Pulmonary artery endothelial cell (primary cell): Measurements from ENCODE around the gene CD247. TPM values are rescaled to one million over a fixed set of nuclear protein-coding genes. Genes with fewer than 3 reads are reported as not detected.

Experiments
- DNase-seq: peaks from one replicate; pipeline ENCODE4 v3.0.0-alpha.2; 2011; ENCODE audit warnings: low read depth, low spot score
- total RNA-seq: library from RNA; depleted of rRNA; stranded (reverse); fragments of >200 nt; gene quantifications from 2 replicates; pipeline ENCODE4 v1.2.3, GENCODE V29; 2014

CD247 gene
- total RNA-seq, 1 donor from 2014 or later = 0.33 TPM

DNA sequence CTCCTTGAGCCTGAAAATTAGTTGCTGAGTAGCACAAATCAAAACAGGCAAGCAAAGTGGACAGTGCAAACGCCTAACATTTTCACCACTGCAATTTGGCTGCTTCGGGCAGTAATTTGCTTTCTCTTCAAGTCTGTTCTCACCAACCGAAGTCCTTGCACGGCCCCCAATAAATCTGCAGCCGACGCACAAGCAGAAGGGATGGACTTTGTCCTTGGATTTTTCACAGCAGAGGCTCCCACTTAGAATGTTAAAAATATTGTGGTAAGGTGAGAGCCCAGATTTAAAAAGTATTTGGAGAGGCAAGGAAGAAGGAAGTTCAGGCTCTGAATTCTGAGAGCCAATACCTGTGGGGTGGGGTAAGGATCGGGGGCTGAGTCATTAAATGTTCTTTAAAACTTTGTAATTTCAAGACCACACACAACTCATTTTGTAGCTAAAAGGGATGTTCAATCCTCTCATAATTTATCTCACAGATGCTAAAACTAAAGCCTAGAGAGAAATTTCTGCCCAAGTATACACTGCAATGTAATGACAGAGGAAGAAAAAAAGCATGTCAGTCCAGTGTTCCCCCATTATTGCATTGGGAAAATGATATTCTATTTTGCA, 6.2 kb downstream of the CD247 start:
- DNase-seq = no peak

DNA sequence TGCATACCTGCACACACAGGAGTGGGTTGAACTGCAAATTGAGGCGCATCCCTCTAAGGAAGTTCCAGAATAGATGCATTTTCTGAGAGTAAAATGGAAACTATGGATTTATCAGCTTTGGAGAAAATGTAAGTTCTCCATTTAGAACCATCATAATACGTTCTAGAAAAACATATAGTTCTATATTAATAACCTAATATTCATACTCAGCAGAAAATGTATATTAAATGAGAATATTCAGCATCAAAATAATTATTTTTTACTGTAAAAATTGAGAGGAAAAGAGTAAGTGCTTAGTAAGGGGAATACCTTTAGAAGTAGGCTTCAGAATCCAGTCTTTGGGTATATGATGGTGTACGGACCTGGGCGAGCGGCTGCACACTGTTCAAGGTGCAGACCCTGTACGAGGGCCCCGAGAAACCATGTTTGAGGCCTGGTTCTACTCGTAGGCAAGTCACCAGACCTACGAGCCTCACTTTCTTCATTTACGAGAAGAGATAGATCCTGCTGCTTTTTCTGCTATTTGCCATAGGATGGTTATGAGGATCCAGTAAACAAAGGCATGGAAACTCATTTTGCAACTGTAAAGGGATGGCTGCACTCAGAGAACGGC, 6.8 kb downstream of the CD247 start:
- no peak for DNase-seq

DNA sequence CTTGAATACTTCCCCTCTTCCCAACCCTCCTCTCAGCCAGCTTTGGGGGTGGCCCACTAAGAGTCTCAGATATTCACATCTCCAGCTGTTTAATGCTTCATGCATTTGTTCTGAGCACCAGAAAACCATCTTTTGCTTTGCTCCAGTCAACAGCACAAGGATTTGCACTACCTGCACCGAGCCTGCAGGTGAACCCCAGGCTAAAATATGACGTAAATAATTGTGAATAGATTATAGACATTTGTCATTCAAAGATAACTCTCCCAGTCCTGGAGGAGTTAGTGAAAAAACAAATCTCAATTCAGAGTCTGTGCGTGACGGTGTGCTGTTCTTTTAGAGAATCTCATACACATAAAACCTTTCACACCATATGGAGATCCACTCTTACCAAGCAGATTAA, 7.4 kb downstream of the CD247 start:
- DNase-seq = no peak

DNA sequence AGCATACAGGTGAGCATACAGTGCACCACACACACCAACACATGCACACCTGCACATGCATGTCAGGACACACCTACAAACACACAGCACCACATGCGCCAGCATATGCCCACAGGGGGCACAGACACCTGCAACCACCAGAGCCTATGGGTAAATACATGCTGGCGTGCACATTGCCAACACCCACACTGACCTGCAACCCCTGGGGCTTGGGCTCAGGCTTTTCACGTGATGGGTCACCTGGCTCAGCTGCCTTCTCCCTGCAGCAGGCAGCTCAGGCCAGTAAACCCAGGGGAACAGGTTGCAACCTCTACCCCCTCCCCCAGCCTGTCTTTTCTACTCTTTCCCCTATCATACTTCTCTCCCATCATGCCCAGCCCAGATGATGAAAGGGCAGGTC, 8.1 kb downstream of the CD247 start:
- DNase-seq = no peak

DNA sequence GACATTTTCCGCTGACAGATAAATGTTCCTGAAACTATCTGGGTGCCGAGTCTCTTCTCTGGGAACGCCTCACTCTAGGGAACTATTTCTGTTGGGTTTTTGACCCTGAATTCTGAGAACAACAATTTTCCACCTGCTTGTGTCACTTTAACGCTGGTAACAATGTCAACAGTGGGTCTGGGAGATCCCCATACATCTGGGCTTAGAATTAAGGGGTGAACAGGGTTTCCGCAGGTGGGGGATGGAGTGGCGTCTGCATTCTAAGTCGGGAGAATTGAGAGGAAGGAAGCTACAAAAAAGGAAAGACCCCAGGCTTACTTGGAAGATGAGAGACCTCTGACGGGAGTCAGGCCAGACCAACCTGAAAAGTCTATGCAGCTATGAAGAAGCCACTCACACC, 8.7 kb downstream of the CD247 start:
- no peak for DNase-seq

DNA sequence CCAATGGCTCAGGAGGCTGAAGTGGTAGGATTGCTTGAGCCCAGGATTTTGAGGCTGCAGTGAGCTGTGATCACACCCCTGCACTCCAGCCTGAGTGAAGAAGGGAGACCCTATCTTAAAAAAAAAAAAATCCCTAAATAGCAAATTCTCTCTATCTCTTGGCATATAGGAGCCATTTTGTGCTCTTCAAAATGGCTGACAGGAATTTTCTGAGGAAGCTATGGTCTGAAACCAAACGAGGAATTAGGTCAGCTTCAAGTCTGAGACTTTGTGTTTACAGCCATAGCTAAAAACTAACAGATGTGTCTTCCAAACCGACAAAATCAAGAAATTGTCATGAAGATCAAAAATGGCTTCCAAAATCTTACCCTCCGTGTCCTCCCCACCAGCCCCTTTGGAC, 10.6 kb downstream of the CD247 start:
- DNase-seq = no peak

DNA sequence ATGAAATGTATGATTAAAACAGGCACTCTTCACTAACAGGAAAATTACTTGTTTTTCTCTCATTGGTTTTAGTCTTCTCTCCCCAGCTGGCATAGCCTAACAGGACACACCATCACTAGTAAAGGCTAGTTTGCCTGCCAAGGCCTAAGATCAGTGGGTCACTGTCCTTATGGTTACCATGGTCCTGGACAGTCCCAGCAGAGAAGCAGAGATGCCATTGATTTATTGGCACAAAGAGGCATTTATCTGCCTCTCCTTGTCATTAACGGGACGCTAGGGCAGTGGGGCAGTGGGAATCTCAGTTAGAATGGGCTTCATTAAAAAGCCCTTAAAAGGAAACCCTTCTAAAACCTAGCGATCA, 13.9 kb downstream of the CD247 start:
- DNase-seq = no peak

DNA sequence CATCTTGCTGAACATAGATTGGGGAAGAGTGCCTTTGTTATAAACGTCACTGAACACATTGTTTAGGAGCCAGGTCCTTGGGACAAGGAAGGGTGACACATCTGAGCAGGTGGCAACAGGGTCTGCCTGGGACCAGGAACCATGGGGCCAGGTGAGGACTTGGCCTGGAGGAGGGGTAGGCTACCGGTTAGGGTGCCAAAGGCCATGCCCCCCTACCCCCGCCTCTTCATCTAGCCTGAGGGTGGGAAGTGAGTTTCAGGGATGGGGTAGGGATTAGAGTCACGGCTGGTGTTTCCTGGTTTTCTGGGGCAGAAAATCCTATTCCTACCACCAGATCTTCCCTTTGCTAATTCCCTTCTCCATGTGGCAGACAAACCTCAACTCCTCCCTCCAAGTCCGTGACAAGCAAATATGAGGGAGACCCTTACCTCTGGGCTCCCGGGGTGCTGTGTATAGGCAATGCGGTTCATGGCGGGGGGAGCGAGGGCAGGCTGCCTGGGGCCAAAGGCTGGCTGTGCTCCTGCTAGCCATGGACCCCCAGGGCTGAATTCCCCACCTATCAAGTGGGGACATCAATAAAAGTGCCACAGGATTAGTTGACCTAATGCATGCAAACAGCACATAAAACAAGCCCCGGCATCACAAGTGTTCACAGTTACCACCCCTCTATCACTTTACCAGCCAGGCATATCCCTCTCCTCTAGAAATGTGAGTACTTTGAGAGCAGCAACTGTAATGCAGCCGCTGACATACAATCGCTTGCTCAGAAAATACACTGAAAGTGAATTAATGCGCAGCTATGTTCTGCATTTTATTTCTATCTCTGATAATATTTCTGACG, 14.5 kb downstream of the CD247 start:
- no peak for DNase-seq

DNA sequence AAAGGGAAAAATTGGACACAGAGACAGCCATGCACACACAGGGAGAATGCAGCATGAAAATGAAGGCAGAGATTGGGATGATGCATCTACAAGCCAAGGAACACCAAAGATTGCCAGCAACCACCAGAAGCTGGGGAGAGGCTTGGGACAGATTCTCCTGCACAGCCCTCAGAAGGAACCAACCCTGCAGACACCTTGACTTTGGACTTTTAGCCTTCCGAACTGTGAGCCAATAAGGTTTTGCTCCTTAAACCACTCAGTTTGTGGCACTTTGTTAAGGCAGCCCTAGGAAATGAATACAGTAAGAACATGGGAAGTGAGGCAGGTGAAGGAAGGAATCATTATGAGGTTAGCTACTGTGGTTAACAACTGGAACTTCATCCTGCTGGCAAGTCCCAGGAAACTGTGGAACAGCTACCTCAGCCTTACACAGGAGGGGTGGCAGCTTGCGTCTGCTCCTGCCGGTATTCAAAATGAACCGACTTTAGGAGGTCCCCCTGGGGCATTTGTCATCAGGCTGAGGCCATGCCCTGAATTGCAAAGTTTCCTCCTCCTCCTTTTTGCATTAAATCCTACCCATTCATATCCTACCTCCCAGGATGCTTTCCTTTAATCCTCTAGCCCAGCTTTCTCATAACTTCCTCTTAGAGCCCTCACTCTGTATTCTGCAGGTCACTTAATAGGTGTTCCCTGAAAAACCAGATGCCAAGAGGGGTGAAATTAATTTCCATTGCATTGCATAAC, 15.4 kb downstream of the CD247 start:
- no peak for DNase-seq

DNA sequence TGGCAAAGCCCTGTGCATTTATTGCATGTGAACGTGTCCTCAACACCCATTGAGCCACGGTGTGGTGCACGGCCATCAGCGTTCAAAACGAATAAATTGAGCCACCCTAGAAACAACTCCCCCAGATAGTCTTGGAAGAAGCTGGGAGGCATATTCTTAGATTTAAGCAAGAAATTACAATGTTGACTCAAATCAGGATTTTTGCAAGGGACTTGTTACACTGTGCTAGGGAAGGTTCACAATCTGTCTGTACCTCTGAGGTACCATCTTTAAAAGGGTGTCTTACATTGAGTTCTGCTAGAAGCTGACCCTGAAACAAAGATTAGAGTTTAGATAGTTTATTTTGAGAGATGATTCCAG, 16.2 kb downstream of the CD247 start:
- no peak for DNase-seq

DNA sequence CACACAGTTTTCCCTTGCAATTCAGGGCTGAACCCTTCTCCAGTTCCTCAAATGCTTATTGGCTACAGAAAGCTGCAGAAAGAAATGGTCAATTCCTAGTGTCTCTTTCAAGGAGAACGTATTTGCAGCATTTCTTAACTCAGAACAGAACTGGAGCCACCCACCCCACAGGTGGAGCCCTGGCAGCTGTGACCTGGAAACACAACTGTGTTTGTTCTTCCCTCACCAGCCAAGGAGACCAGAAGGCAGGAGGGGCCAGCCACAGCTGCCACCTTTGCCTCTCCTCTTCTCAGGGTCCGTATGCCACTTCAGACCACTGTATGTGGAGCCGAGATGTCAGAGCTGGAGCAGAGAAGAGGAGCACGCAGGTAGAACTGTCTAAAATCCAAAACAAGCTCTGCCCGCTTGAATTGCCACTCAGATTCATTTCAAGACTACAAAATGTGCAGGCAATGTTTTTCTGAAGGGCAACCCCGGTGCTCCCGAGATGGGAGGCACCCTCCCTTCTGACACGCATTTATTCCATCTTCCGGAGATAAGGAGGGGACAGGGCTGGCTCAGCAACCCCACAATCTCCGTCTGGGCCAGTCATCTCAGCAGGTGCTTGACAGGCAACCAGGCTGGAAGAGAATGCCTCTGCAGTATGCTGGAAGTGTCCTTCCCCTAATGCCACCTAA, 16.7 kb downstream of the CD247 start:
- DNase-seq = no peak

DNA sequence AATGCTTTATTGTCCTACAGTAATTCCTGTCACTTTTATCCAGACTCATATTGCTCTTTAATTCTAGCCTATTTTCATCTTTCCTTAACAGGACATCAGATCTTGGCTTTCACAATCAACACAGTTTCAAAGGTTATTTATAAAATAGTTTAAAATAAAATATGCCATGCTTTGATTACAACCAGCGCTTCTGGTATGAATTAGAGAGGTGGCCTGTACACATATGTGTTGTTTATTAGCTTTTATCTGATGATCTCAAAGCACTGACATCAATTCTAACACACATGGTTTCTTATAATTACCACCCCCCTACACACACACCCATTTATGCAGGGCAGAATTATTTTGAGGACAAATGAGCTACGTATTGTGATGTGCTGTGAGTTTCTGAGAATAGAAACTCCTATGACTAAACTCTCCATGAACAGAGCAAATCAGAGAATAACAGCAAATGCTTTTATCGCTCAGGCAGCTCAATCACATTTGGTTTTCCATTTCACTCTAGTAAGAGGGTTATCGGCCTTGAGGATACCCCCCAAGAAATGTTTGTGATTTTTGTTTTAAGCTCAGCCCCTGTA, 18.0 kb downstream of the CD247 start:
- DNase-seq = no peak

DNA sequence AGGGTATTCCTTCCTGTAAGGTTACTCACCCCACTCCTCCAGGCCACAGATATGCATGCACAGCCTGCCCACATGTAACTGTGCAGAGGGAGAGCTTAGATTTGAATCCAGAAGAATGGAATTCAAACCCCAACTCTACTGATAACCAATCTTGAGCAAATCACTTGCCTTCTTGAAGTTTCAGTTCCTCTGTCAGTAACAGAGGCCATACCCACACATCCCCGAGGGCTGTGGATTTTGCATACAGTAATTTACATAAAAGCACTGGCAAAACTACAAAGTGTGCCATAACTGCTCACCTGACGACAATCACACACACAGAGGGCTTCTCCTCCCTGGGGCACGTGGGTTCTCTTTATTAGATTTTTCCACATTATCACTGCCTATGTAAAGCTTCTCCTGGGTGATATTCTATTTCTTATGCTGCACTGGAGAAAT, 18.6 kb downstream of the CD247 start:
- no peak for DNase-seq

DNA sequence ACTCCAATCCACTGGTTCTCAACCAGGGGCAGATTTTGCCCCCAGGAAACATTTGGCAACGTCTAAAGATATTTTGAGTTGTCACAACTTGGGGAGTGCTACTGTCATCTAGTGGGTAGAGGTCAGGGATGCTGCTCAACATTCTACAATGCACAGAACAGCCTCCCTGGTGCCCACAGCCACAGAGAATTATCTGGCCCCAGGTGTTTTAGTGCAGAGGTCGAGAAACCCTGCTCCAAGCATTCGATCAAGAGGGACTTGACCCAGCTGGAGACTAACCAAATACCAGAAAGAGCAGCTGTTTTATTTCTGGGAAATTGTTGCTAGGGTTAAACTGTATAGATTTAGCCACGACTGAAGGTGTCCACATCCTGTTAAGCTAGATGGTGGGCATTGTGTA, 19.2 kb downstream of the CD247 start:
- no peak for DNase-seq

DNA sequence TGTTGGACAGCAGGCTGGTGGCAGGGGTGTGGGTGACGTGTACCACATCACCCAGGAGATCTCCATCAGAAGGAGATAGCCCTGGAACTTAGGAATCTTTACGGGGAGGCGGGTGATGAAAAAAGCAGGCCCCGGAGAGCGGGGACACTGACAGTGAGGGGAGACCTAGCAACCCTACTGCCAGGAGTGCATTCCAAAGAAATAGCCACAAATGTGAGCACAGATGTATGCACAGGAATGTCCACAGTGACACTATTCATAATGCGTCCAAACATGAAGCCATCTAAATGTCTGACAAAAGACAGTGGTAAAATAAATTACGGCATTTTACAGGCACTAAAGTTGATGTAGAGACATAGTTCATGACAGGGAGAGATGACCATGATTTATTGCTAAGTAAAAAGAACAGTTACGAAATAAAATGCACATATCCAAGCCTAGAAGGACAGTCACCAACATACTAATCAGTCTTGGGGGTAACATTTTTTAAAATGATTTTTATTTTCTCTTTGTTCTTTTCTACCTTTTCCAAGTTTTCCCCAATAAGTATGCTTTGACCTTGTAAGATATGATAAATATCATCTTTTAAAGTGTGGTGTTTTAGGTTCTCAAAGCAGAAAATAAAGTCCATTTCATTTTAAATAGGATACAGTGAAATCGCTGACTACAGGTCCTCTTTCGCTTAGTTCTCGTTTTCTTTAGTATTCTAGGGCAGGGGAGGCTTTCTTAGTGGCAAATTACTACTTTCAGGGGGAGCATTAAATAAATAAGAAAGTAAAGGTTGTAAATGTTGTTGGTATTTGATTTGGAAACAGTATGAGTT, 21.3 kb downstream of the CD247 start:
- DNase-seq = no peak

DNA sequence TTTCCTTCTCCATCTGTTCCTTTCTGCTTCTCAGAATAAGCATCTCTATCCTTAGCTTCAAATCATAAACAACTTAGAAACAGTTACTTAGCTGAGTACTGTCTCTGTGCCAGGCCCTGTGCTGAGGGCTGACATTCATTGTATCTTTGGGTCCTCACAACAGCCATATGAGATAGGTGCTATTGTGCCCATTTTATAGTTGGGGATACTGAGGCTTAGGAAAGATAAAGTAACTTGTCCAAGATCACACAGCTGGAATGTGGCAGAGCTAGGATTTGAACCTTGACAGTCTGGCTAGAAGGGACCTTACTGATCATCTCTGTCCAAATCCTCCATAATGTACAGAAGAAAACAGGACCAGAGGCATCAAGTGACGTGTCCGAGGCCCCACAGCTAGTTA, 25.0 kb downstream of the CD247 start:
- DNase-seq = no peak

DNA sequence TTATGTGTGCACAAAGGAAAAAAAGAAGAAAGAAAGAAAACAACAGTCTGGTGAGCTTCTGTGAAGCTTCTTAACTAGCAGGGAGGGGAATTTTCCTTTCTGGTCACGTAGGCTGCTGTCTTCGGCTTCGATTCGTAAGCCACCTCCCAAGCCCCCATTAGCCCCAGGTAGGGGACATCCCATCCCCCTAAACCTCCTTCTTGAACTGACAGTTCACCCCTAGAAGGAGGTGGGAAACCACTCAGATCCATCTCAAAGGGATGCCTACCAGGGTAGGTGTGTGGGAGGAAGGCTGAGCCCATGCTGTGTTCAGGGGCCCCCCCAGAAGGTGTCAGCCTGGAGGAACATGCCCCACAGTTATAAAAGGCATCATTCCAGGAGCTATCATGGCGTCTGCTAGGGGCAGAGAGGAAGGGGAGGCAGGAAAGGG, 25.8 kb downstream of the CD247 start:
- DNase-seq = no peak

DNA sequence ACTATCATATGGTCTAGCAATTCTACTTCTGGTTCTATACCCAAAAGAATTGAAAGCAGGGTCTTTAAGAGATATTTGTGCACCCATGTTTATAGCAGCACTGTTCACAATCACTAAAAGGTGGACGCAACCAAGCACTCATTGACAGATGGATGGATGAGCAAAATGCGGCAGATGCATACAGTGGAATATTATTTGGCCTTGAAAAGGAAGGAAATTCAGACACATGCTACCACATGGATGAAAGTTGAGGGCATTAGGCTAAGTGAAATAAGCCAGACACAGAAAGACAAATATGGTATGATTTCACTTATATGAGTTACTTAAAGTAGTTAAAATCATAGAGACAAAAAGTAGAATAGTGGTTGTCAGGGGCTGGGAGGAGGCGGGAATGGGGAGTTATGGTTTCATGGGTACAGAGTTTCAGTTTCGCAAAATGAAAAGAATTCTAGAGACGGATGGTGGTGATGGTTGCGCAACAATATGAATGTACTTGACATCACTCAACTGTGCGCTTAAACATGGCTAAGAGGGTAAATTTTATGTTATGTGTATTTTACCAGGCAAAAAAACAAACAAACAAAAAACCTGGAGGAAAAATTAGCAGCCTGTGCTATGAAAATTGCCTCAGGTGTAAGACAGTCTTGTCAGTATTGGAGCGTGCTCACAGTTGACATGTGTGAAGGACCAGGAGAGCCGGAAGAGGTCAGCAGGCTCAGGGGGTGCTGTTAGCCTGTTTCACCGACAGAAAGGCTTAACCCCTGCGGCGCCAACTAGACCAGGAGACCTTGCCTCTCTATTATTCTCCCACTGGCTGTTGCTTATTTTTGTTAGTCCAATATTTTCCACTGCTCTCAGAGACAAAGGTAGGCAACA, 26.5 kb downstream of the CD247 start:
- DNase-seq = no peak

DNA sequence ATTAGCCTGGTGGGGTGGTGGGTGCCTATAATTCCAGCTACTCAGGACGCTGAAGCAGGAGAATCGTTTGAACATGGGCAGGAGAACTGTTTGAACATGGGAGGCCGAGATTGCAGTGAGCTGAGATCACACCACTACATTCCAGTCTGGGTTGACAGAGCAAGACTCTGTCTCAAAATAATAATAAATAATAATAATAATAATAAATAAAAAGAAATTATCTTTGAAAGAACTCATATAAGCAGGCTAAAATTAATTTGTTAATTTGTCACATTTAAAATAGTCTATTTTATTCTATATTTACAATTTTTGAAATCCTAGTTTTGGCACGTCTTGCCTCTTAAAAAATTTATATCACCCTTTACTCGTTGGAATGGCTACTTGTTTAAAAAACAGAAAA, 27.6 kb downstream of the CD247 start:
- no peak for DNase-seq
